Measurements from ENCODE around the gene RGS3. TPM values are rescaled to one million over a fixed set of nuclear protein-coding genes. Genes with fewer than 3 reads are reported as not detected.

Gene RGS3
- total and polyA plus RNA-seq, 2 of the 13 experiments (the other 11 are each of a cell fraction or from before 2014, with no cell fraction given) = 17.1 to 28.8 TPM

GRCh38 chr9:113421726-113422125, 41.8 kb upstream of the RGS3 start (continued):
- TF ChIP-seq LRRFIP1 (CRISPR knock-in tag; conservative IDR thresholded peaks at IDR 0.05) (no peak), ZNF256 (CRISPR knock-in tag; conservative IDR thresholded peaks at IDR 0.05) (no peak), MYPOP (CRISPR knock-in tag; IDR thresholded peaks at IDR 0.05) (no peak), HDAC2 (CRISPR knock-in tag; IDR thresholded peaks at IDR 0.05) (no peak), ZNF232 (CRISPR knock-in tag; IDR thresholded peaks at IDR 0.05; ENCODE audit: borderline replicate concordance) (no peak), ZNF782 (CRISPR knock-in tag; IDR thresholded peaks at IDR 0.05; ENCODE audit: borderline replicate concordance) (no peak), ZNF264 (CRISPR knock-in tag; IDR thresholded peaks at IDR 0.05) (no peak), HCFC1 (IDR thresholded peaks at IDR 0.05; ENCODE audit: low read depth, low read length) (no peak), NFE2L2 (IDR thresholded peaks at IDR 0.05; ENCODE audit: low read length) (no peak), EP300 (IDR thresholded peaks at IDR 0.05; ENCODE audit: low read depth in 2 of 2, low read length in 2 of 2) (no peak), EP300 (CRISPR knock-in tag; IDR thresholded peaks at IDR 0.05; ENCODE audit: borderline replicate concordance) (no peak), ZNF224 (CRISPR knock-in tag; IDR thresholded peaks at IDR 0.05) (no peak), HES4 (CRISPR knock-in tag; IDR thresholded peaks at IDR 0.05; ENCODE audit: borderline replicate concordance) (no peak), POLR2G (IDR thresholded peaks at IDR 0.05; ENCODE audit: low read depth, low read length) (no peak), CENPX (CRISPR knock-in tag; IDR thresholded peaks at IDR 0.05) (no peak)
